Motor neuron (in vitro differentiated cells): ENCODE measurements around the gene EML3. TPM values are rescaled to one million over a fixed set of nuclear protein-coding genes. Genes with fewer than 3 reads are reported as not detected.

Experiments
- ATAC-seq, 8 experiments: fragments of 200-7000 bp; cut with Tn5 transposase; replicated peaks in 6 of 8; 2 replicates each; pipeline ENCODE4 v1.8.0; 2021; ENCODE audit warnings: mild to moderate bottlenecking in 8 of 8, moderate library complexity in 8 of 8
- H3K27ac ChIP-seq, 2 donors: fragments of 250-450 bp; sonication (Bioruptor Pico); 2 replicates each; pipeline ENCODE4 v1.9.0; 2021; ENCODE audit warnings: antibody characterized with exemption in 2 of 2, mild to moderate bottlenecking in 2 of 2, moderate library complexity in 1 of 2
- H3K4me1 ChIP-seq, 2 donors: fragments of 250-450 bp; sonication (Bioruptor Pico); replicated peaks in 1 of 2; 2 replicates each; pipeline ENCODE4 v1.6.1; 2021; ENCODE audit warnings: antibody characterized with exemption in 2 of 2, mild to moderate bottlenecking in 2 of 2, moderate library complexity in 1 of 2
- H3K4me3 ChIP-seq, 5 donors: fragments of 250-450 bp; sonication (Bioruptor Pico); 2 replicates each; pipeline ENCODE4 v1.9.0; 2021; ENCODE audit warnings: antibody characterized with exemption in 5 of 5, mild to moderate bottlenecking in 5 of 5, moderate library complexity in 4 of 5
- WGBS, 10 experiments: fragments of 450-650 bp; shearing (Covaris generic); methylation state at CpG; one replicate each; pipeline ENCODE4 v1.0.0; 2022; 5-methylcytosine and 5-hydroxymethylcytosine counted together
- in situ Hi-C, 9 experiments: fragments of 400-800 bp; cut with MboI; loops; one replicate each; pipeline ENCODE4 v1.15.0; 2021; ENCODE audit warnings: low sequenced_read_pairs in 9 of 9, low pct_unique_long_range_greater_than_20kb in 2 of 9; ENCODE audit not compliant: unreplicated experiment in 9 of 9
- total RNA-seq, 8 experiments: library from RNA; unstranded; fragments of 300-600 nt; gene quantifications; 2 replicates each; pipeline versions ENCODE4 v1.2.3 to v1.2.4, GENCODE V29; 2022

Gene EML3
- total RNA-seq, 8 experiments from 2014 or later = 1.4 to 56.9 (median 10.0) TPM

DNA sequence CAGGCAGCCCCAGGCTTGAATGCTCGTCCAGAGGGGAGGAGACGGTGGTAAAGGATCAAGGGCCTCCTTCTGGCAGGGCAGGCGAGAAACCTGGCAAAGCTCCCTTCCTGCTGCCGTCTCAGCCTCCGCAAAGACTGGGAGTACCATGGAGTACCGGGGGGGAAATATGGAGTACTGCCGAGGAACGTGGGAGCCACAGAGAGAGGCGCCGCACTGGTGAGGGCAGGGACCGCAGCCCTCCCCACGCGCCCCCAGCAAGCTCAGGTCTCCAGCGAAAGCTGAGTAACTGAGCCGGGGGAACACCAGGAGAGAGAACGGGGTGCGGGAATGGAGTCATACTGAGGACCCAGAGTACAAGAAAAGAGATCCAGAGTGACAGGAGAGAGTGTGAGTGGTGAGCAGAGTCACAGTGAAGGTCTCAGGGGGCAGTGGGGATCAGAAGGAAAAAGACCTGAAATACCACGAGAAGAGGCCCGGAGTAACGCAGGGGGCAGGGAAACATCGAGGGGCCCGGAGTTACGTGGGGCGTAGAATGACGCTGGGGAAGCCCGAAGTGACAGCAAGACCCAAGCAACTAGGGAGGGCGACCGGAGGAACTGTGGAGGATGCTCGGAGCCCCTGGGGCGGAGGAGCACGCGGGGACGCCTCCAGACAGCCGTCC is 740 bp downstream of the EML3 start:
- peak overlapping the region; percentile 6 to 46 (median 35) for H3K4me3 ChIP-seq

GRCh38 chr11:62610814-62611704 is 1.5 kb downstream of the EML3 start:
- peak overlapping the region in 3 of 5 donors; percentile 35 to 46 (median 44) for H3K4me3 ChIP-seq
- WGBS, 10 experiments = 28 to 80% (median 53%) methylated on average over 1 to 3 of the region's 28 CpGs; no CpG with 5 or more reads in 5 of the 10 experiments
- in situ Hi-C loops = no loop called here

More for the DNA sequence above, 740 bp downstream of the EML3 start:
- Histone ChIP-seq H3K27ac (peak overlapping the region in 1 of 2 donors; percentile 15), H3K4me1 (peaks cover 2 to 3% of the 10 kb centered on the region in 2 donors)
- in situ Hi-C loops = no loop called here
- 0 to 30% (median 7%) methylated on average over 1 to 16 of the region's 34 CpGs; no CpG with 5 or more reads in 2 of the 10 experiments for WGBS, 10 experiments
- peak; percentile 1 to 25 (median 10) for ATAC-seq

DNA sequence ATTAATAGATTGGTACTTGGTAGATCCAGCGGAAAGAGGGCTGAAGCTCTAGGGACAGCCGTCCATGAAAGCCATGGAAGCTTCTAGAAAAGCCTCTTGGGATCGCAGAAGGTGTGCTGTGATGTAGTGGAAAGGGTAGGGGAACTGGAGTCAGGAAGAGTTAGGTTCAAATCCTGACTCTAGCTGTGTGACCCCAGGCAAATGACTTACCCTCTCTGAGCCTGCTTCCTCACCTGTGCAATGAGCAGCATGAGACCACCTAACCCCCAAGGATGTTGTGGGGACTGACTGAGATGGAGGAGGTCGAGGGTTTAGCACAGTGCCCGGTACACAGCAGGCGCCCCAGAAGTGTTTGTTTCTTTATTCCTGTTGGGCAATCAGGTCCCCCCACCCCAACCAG is 2.2 kb downstream of the EML3 start:
- Histone ChIP-seq H3K27ac (no peak overlapping the region), H3K4me3 (no peak overlapping the region), H3K4me1 (peaks cover 2 to 3% of the 10 kb centered on the region in 2 donors)
- ATAC-seq = no peak
- in situ Hi-C loops = no loop called here
- WGBS, 10 experiments = 60 to 96% (median 92%) methylated on average over 2 to 3 of the region's 6 CpGs; no CpG with 5 or more reads in 5 of the 10 experiments

More at GRCh38 chr11:62610814-62611704, 1.5 kb downstream of the EML3 start:
- Histone ChIP-seq H3K4me1 (peaks cover 2 to 3% of the 10 kb centered on the region in 2 donors), H3K27ac (no peak overlapping the region)
- ATAC-seq = no peak

GRCh38 chr11:62608776-62609175 is 3.8 kb downstream of the EML3 start:
- 84 to 100% (median 85%) methylated on average over 1 to 6 of the region's 12 CpGs; no CpG with 5 or more reads in 6 of the 10 experiments for WGBS, 10 experiments
- Histone ChIP-seq H3K4me3 (no peak overlapping the region), H3K27ac (no peak overlapping the region), H3K4me1 (peaks cover 2 to 12% of the 10 kb centered on the region in 2 donors)
- ATAC-seq = no peak
- in situ Hi-C loops = no loop called here

DNA sequence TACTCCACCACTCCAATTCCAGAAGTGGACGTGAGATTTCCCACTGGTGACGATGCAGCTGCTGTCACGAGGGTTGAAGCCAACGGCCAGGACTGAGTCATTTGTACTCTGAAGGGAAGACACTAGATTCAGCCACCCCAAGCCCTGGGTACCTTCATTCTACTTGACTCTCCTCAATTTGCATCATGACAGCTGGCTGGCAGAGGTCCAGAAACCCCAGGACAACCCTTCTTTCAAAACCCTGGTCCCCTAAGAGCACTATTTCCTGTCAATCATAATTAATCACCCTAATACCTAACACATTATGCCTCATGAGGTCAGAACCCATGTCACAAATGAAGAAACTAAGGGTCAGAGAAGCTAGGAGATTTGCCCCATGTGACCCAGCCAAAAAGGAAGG is 4.9 kb downstream of the EML3 start:
- 40 to 100% (median 60%) methylated on average over 1 of the region's 4 CpGs; no CpG with 5 or more reads in 7 of the 10 experiments for WGBS, 10 experiments
- peaks cover 2 to 12% of the 10 kb centered on the region in 2 donors for H3K4me1 ChIP-seq
- in situ Hi-C loops = no loop called here
- no peak for ATAC-seq
- H3K27ac ChIP-seq = no peak overlapping the region
- H3K4me3 ChIP-seq = no peak overlapping the region

DNA sequence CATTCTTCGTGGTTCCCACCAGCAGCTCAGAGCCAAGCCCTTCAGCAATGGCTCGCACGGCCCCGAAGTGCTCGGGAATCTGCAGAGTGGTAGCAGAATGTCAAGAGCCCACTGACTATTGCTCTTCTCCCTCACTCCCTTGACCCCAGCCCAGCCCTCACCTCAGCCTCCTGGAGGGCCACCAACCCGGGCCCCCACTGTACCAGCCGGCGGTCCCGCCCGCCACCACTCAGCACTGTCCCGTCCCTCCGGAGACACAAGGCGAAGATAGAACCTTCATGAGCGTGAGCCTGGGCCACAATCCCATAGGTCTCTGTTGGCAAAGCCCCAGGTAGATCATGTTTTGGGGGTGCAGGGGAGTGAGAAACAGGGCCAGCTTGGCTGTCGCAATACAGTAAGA is 6.7 kb downstream of the EML3 start:
- 40 to 100% (median 100%) methylated on average over 1 of the region's 15 CpGs; no CpG with 5 or more reads in 6 of the 10 experiments for WGBS, 10 experiments
- in situ Hi-C loops = no loop called here
- peaks cover 0 to 11% of the 10 kb centered on the region in 2 donors for H3K4me1 ChIP-seq
- no peak overlapping the region for H3K27ac ChIP-seq
- no peak overlapping the region for H3K4me3 ChIP-seq
- no peak for ATAC-seq

DNA sequence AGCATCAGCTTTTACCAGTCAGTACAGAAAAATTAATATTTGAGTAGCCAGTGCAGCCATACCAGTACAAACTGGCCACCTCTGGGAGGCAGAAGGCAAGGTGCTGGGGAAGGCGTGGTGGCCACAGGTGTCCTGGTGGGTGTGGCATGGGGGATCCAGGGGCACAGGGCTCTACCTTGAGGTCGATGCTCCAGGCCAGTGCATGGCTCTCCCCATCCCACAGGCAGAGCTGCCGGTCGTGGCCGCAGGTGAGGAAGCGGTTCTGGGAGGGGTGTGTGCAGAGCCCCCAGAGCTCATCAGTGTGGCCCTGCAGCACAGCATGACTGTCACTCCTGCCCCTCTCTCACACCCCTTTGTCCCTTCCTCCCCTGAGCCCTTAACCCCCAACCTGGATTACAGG is 7.1 kb downstream of the EML3 start:
- in situ Hi-C loops = no loop called here
- H3K27ac ChIP-seq = no peak overlapping the region
- H3K4me3 ChIP-seq = no peak overlapping the region
- WGBS, 10 experiments = 80 to 100% methylated on average over 1 of the region's 6 CpGs; no CpG with 5 or more reads in 8 of the 10 experiments
- ATAC-seq = no peak
- H3K4me1 ChIP-seq = peaks cover 0 to 11% of the 10 kb centered on the region in 2 donors

DNA sequence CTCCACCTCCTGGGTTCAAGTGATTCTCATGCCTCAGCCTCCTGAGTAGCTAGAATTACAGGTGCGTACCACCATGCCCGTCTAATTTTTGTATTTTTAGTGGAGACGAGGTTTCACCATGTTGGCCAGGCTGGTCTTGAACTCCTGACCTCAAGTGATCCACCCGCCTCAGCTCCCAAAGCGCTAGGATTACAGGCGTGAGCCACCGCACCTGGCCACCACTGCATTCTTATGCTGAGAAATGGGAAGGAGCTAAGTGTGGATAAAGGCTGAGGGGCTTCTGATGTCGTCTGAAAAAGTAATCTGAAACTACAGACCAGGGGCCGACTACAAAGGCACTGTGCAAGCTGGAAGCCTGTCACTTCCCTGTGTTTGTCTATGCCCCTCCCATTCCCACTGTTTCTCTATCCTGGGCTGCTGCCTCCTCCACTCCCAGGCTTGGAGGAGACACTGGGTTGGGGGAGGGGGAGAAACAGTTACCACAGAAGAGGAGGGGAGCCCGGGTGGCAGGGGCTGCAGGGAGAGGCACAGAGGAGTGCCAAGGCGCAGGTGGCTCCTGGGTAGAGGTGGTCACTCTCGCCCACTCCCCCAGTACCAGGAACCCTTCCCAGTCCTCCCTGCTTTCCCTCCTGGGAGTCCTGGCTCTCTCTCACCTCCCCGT is 8.0 kb downstream of the EML3 start:
- in situ Hi-C loops = no loop called here

GRCh38 chr11:62603776-62604299 is 8.7 kb downstream of the EML3 start:
- WGBS, 10 experiments = 60 to 100% (median 98%) methylated on average over 1 to 4 of the region's 8 CpGs; no CpG with 5 or more reads in 2 of the 10 experiments
- in situ Hi-C loops = no loop called here
- Histone ChIP-seq H3K27ac (no peak overlapping the region), H3K4me1 (peaks cover 14 to 22% of the 10 kb centered on the region in 2 donors), H3K4me3 (no peak overlapping the region)
- ATAC-seq = no peak

More for the DNA sequence above, 8.0 kb downstream of the EML3 start:
- ATAC-seq = peak in 1 of 8 experiments; percentile 2
- H3K4me1 ChIP-seq = peaks cover 9 to 17% of the 10 kb centered on the region in 2 donors
- no peak overlapping the region for H3K4me3 ChIP-seq
- WGBS, 10 experiments = 28 to 73% (median 51%) methylated on average over 2 to 5 of the region's 13 CpGs; no CpG with 5 or more reads in 5 of the 10 experiments
- no peak overlapping the region for H3K27ac ChIP-seq

DNA sequence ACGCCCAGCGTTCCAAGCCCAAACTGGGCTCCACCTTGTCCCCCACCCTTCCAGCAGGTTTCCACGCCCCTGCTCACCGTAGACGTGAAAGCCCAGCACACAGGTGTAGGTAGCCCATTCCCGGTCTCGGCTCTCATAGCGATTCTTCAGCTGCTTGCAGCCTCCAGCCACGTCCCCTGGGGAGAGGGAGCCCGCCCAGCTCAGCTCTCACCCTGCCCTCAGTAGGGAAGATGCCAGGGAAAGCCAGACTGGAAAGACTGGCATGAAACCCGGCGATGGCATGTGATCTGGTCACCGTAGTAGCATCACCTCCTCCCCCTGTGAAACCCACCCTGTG is 9.5 kb downstream of the EML3 start:
- Histone ChIP-seq H3K4me3 (peak overlapping the region in 1 of 5 donors; percentile 73), H3K27ac (no peak overlapping the region), H3K4me1 (peaks cover 18 to 25% of the 10 kb centered on the region in 2 donors)
- 65 to 100% (median 70%) methylated on average over 1 to 3 of the region's 13 CpGs; no CpG with 5 or more reads in 7 of the 10 experiments for WGBS, 10 experiments
- in situ Hi-C loops = no loop called here
- ATAC-seq = no peak

DNA sequence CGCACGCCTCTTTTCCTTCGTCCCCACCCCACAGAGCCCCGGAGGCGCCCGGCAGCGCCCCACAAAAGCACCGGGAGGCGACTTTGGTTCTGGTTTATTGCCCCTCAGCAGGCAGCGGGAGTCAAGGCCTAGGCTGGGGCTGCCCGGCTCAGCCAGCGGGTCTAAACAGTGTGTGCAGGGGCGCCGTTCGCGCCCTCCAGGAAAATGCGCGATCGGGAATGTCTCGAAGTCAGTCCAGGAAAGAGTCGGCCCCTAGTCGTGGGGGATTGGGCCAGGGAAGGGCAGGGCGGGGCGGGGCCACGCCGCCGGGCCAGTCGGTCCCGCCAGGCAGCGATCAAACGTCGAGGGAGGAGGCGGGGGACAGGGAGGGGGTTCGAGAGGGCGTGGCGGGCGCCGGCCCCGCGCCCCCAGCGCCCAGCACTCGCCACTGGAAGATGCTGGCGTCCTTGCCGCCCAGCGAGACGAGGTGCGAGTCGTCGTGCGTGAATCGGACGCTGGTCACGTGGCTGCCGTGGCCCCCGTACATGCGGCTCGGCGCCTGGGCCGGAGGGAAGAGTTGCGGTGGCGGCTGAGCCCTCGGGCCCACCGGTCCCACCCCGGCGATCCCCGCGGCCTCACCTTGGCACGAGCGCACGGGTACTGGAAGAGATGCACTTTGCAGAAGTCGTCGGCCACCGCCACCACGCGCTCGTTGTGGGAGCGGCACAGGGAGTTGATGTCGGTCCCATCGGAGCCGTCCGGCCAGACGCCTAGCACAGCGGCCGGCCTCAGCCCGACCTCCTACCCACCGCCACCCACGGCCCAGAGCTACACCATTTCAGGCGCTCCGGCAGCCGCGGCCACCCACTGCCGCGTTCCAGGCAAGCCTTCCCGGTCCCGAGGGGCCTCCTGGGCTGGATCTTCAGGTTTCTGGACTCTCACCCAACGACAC is 10.2 kb downstream of the EML3 start:
- Histone ChIP-seq H3K4me3 (peak overlapping the region; percentile 63 to 94 (median 73)), H3K4me1 (peaks cover 18 to 25% of the 10 kb centered on the region in 2 donors), H3K27ac (peak overlapping the region; percentile 45 to 50)
- ATAC-seq = peak in 6 of 8 experiments; percentile 14 to 52 (median 36)
- 0 to 37% (median 27%) methylated on average over 2 to 11 of the region's 96 CpGs; no CpG with 5 or more reads in 5 of the 10 experiments for WGBS, 10 experiments
- in situ Hi-C loops = no loop called here
